MCF 10A (cell line): ENCODE data around the gene LILRA1. TPM values are rescaled to one million over a fixed set of nuclear protein-coding genes. Genes with fewer than 3 reads are reported as not detected.

Experiments used
- BruUV-seq: library from RNA; stranded (reverse); fragments of 400-500 nt; replicated peaks from 2 replicates; lab custom pipeline; 2021; lab: Mats Ljungman, UMichigan
- CTCF ChIA-PET: fragments of 300-600 bp; sonication (Branson Sonifier 250); formaldehyde crosslinking; extraction: SDS; loops from one replicate; lab custom pipeline; 2021; ENCODE audit warnings: antibody characterized with exemption, inconsistent platforms; lab: Yijun Ruan, JAX
- POLR2A ChIA-PET: fragments of 300-600, 350-650 bp; sonication (Branson Sonifier 250); formaldehyde crosslinking; extraction: SDS; loops from one replicate; lab custom pipeline; 2020; ENCODE audit warnings: antibody characterized with exemption, inconsistent platforms; lab: Yijun Ruan, JAX
- DNase-seq: peaks from one replicate; pipeline ENCODE4 v3.0.0-alpha.2; 2018; ENCODE audit not compliant: unreplicated experiment
- H3K27ac Mint-ChIP-seq: one replicate; pipeline ENCODE4 v1.8.0; 2022; ENCODE audit warnings: mild to moderate bottlenecking, low read depth, mixed read lengths; ENCODE audit not compliant: unreplicated experiment
- H3K27me3 Mint-ChIP-seq: one replicate; pipeline ENCODE4 v1.8.0; 2022; ENCODE audit warnings: mixed read lengths; ENCODE audit not compliant: insufficient read depth, unreplicated experiment
- H3K36me3 Mint-ChIP-seq: one replicate; pipeline ENCODE4 v1.8.0; 2022; ENCODE audit warnings: mild to moderate bottlenecking, moderate library complexity, mixed read lengths; ENCODE audit not compliant: insufficient read depth, unreplicated experiment
- H3K4me1 Mint-ChIP-seq: one replicate; pipeline ENCODE4 v1.8.0; 2022; ENCODE audit warnings: mixed read lengths; ENCODE audit not compliant: insufficient read depth, unreplicated experiment
- H3K4me3 Mint-ChIP-seq: one replicate; pipeline ENCODE4 v1.8.0; 2022; ENCODE audit warnings: mild to moderate bottlenecking, moderate library complexity, mixed read lengths; ENCODE audit not compliant: unreplicated experiment
- H3K9me3 Mint-ChIP-seq: one replicate; pipeline ENCODE4 v1.8.0; 2022; ENCODE audit warnings: mixed read lengths; ENCODE audit not compliant: unreplicated experiment
- CTCF ChIP-seq: fragments of 200-600 bp; IDR thresholded peaks from one replicate; pipeline ENCODE4 v1.8.0; 2022; ENCODE audit warnings: antibody characterized with exemption, mild to moderate bottlenecking; ENCODE audit not compliant: unreplicated experiment
- intact Hi-C: fragments of 100-400 bp; cut with micrococcal nuclease; formaldehyde crosslinking; loops from 2 replicates; pipeline ENCODE4 v1.14.1; 2022
- total RNA-seq: library from RNA; stranded (reverse); gene quantifications from 2 replicates; pipeline ENCODE4 v1.2.3, GENCODE V29; 2022

The LILRA1 gene
- total RNA-seq, 1 experiment from 2014 or later, result not detected

- Mint-ChIP-seq H3K27me3 (no peaks in the 10 kb centered on the region), H3K9me3 (peaks cover 27% of the 10 kb centered on the region), H3K4me1 (no peaks in the 10 kb centered on the region), H3K27ac (no peak overlapping the region), H3K36me3 (peaks cover 2% of the 10 kb centered on the region), H3K4me3 (no peak overlapping the region)
- ChIA-PET CTCF (no interaction called here), POLR2A (interaction anchor here (0.6 kb wide), 1 partner anchor 502 kb away, joined by 3 read pairs; no protein-coding TSS in a partner anchor)
- no peak for TF ChIP-seq CTCF
- no peak for DNase-seq
- no TSS peak for BruUV-seq
- intact Hi-C loops, result no loop called here
Observed at GRCh38 chr19:54614726-54615125, 21.3 kb downstream of the LILRA1 start.

GRCh38 chr19:54616057-54616456, 22.6 kb downstream of the LILRA1 start:
- intact Hi-C loops, result no loop called here
- Mint-ChIP-seq H3K27me3 (no peaks in the 10 kb centered on the region), H3K4me3 (no peak overlapping the region), H3K36me3 (no peaks in the 10 kb centered on the region), H3K9me3 (peaks cover 21% of the 10 kb centered on the region), H3K4me1 (no peaks in the 10 kb centered on the region), H3K27ac (no peak overlapping the region)
- ChIA-PET CTCF (interaction anchor here (1.1 kb wide), 1 partner anchor 25 kb away, joined by 3 read pairs; no protein-coding TSS in a partner anchor), POLR2A (interaction anchor here (0.6 kb wide), 1 partner anchor 325 kb away, joined by 3 read pairs; no protein-coding TSS in a partner anchor)
- no peak for TF ChIP-seq CTCF
- BruUV-seq, result no TSS peak
- DNase-seq, result no peak

- H3K27ac Mint-ChIP-seq, result no peak overlapping the region
Observed at GRCh38 chr19:54616821-54617560, 23.6 kb downstream of the LILRA1 start.

More at GRCh38 chr19:54616821-54617560, 23.6 kb downstream of the LILRA1 start:
- H3K36me3 Mint-ChIP-seq, result no peaks in the 10 kb centered on the region
- no peak for DNase-seq
- H3K27me3 Mint-ChIP-seq, result no peaks in the 10 kb centered on the region
- ChIA-PET POLR2A (interaction anchor here (0.6 to 0.8 kb wide), 2 partner anchors 167 to 238 kb away, joined by 3 read pairs; no protein-coding TSS in a partner anchor), CTCF (interaction anchor here (0.7 kb wide), 1 partner anchor 137 kb away, joined by 5 read pairs; no protein-coding TSS in a partner anchor)
- no peak overlapping the region for H3K4me3 Mint-ChIP-seq
- TF ChIP-seq CTCF, result no peak
- no TSS peak for BruUV-seq
- H3K4me1 Mint-ChIP-seq, result no peaks in the 10 kb centered on the region
- intact Hi-C loops, result no loop called here
- peaks cover 22% of the 10 kb centered on the region for H3K9me3 Mint-ChIP-seq
